ENCODE results near the gene NOS1.

DNA sequence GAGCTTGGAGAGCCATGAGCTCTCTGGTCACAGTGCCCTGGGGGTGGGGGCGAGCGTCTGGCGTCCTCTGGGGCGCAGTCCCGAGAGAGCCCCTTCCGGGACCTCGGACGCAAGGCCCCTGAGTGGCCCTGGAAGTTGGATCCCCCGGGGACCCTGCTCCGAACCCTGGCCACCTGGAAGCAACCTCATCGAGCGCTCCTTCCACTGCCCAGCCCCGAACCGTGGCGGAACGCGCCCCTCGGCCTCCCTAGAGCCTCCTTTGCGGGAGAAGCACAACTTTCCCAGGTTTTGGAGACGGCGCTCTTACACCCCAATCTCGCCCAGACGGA, 1.2 kb downstream of the NOS1 start:
- TF ChIP-seq POLR2A (IDR thresholded peaks at IDR 0.05; ENCODE audit: low read depth, low read length) (no peak), POLR2AphosphoS5 (IDR thresholded peaks at IDR 0.05; ENCODE audit: low read depth, low read length) (no peak), TAF1 (IDR thresholded peaks at IDR 0.05; ENCODE audit: low read depth, low read length) (no peak), SPI1 (IDR thresholded peaks at IDR 0.05; ENCODE audit: low read depth, low read length) (no peak)
